OCI-LY3 (cell line): ENCODE data around the gene ATP1B4.

Source experiments
- EZH2phosphoT487 ChIP-seq: fragments of 200-600 bp; shearing (Covaris generic); IDR thresholded peaks from 2 replicates; pipeline ENCODE4 v1.6.1; 2018; ENCODE audit warnings: antibody characterized with exemption, mixed run types, low read depth
- TF ChIP-seq, protein P1 (sequence below): fragments of 200-600, 300-600 bp; sonication (generic); IDR thresholded peaks from 2 replicates; pipeline ENCODE4 v1.5.1; 2014; ENCODE audit warnings: antibody characterized with exemption, low read length, low read depth

DNA sequence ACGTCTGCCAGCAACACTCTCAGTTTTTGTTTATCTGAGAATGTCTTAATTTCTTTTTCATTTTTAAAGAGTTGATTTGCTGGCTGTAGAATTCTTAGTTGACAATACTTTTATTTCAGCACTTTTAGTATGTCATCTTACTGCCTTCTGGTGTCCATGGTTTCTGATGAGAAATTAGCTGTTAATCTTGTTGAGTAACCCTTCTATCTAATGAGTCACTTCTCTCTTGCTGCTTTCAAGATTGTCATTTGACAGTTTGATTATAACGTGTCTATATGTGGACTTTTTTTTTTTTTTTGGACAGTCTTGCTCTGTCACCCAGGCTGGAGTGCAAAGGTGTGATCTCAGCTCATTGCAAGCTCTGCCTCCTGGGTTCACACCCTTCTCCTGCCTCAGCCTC is 26.6 kb upstream of the ATP1B4 start:
- TF ChIP-seq, protein P1, sequence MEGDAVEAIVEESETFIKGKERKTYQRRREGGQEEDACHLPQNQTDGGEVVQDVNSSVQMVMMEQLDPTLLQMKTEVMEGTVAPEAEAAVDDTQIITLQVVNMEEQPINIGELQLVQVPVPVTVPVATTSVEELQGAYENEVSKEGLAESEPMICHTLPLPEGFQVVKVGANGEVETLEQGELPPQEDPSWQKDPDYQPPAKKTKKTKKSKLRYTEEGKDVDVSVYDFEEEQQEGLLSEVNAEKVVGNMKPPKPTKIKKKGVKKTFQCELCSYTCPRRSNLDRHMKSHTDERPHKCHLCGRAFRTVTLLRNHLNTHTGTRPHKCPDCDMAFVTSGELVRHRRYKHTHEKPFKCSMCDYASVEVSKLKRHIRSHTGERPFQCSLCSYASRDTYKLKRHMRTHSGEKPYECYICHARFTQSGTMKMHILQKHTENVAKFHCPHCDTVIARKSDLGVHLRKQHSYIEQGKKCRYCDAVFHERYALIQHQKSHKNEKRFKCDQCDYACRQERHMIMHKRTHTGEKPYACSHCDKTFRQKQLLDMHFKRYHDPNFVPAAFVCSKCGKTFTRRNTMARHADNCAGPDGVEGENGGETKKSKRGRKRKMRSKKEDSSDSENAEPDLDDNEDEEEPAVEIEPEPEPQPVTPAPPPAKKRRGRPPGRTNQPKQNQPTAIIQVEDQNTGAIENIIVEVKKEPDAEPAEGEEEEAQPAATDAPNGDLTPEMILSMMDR, result no peak
- no peak for TF ChIP-seq EZH2phosphoT487
